ENCODE measurements around the gene MOSMO. TPM values are rescaled to one million over a fixed set of nuclear protein-coding genes. Genes with fewer than 3 reads are reported as not detected.
"Not testable (repeated sequence)": the region's sequence is repeated elsewhere in the genome, so short reads cannot be mapped to it uniquely, and the experiment has no call there.

MOSMO gene
- total RNA-seq, 1 experiment from 2014 or later = 24.2 TPM

DNA sequence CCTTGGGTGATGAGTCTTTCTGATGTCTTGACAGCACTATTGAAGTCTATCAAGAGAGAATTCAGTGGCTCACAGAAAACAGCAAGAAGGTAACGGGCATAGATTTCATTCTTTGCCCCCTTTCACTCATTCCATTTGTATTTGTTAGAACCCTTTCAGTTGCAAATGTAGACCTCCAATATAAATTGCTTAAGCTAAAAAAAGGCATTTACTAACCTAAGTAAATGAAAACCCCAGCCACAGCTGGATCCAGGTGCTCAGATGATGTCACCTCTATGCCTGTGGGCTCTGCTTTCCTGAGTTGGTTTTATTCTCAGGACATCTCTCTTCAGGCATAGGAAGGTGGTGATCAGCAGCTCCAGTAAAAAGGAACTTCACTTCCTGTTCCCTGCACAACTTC, 95.5 kb downstream of the MOSMO start:
- ChIA-PET CTCF (interaction anchor here (0.6 kb wide), 1 partner anchor 26 kb away, joined by 3 read pairs; no protein-coding TSS in a partner anchor), POLR2A (ENCODE audit: unreplicated experiment) (no interaction called here)
- H3K36me3 ChIP-seq (ENCODE audit: low read depth) = no peaks in the 10 kb centered on the region
- TF ChIP-seq, protein P1, sequence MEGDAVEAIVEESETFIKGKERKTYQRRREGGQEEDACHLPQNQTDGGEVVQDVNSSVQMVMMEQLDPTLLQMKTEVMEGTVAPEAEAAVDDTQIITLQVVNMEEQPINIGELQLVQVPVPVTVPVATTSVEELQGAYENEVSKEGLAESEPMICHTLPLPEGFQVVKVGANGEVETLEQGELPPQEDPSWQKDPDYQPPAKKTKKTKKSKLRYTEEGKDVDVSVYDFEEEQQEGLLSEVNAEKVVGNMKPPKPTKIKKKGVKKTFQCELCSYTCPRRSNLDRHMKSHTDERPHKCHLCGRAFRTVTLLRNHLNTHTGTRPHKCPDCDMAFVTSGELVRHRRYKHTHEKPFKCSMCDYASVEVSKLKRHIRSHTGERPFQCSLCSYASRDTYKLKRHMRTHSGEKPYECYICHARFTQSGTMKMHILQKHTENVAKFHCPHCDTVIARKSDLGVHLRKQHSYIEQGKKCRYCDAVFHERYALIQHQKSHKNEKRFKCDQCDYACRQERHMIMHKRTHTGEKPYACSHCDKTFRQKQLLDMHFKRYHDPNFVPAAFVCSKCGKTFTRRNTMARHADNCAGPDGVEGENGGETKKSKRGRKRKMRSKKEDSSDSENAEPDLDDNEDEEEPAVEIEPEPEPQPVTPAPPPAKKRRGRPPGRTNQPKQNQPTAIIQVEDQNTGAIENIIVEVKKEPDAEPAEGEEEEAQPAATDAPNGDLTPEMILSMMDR (conservative IDR thresholded peaks at IDR 0.05) = no peak
- no peak for TF ChIP-seq EZH2 (IDR thresholded peaks at IDR 0.05; ENCODE audit: low read depth)
- no peaks in the 10 kb centered on the region for H3K4me1 ChIP-seq (replicated peaks; ENCODE audit: insufficient read depth)
- no peaks in the 10 kb centered on the region for H4K20me1 ChIP-seq (ENCODE audit: insufficient read depth)
- no peaks in the 10 kb centered on the region for H3K9me2 ChIP-seq (ENCODE audit: insufficient read depth)
- H3K79me2 ChIP-seq (ENCODE audit: low read depth) = no peaks in the 10 kb centered on the region
- peaks cover 4% of the 10 kb centered on the region; the same call in 1 of the 2 replicates for H3K27me3 ChIP-seq (ENCODE audit: insufficient read depth, low read depth)
- no TSS peak for BruUV-seq (replicated peaks)
- no peaks in the 10 kb centered on the region for H3K9me3 ChIP-seq (ENCODE audit: insufficient read depth, low read depth)
- no peak overlapping the region for H2AFZ ChIP-seq
- intact Hi-C loops (cut with micrococcal nuclease; ENCODE audit: unreplicated experiment) = no loop called here
- no peak overlapping the region for H3K4me2 ChIP-seq
- no peak for DNase-seq
- no peak overlapping the region for H3K27ac ChIP-seq
- no peaks in the 10 kb centered on the region for H3F3A ChIP-seq (ENCODE audit: insufficient read depth, low read depth)
- no peak overlapping the region for H3K4me3 ChIP-seq

DNA sequence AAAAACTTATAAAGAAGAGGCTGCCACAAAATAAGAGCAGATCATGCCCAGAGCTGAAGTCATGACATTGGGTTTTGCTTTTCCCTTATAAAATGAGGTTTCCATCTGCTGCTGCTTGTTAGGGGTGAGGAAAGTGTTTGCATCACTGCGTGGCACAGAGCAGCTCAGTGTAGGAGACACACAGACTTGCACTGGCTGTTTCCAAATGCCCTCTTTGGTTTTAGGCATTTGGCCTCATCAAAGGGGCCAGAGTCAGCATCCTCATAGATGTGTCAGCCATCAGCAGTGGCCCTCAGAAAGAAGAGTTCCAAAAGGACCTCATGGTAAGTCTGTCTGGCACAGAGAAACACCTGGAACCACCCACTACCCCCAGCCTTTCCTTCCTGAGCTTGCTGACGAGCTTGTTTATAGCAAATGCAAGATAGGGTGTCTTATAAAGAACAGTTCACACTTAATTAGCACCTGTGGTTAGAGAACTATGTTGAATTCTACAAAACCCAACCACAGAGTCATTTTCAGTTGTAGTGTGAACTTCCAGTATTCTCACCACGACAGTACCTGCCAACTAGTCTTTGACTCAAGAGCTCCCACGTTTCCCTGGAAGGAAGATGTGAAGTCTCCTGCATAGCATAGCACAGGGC, 101.5 kb downstream of the MOSMO start:
- no peak overlapping the region for H3K4me2 ChIP-seq
- no peaks in the 10 kb centered on the region for H3K9me3 ChIP-seq (ENCODE audit: insufficient read depth, low read depth)
- intact Hi-C loops (cut with micrococcal nuclease; ENCODE audit: unreplicated experiment) = no loop called here
- no peaks in the 10 kb centered on the region for H3K79me2 ChIP-seq (ENCODE audit: low read depth)
- peaks cover 29% of the 10 kb centered on the region for H3K27me3 ChIP-seq (ENCODE audit: insufficient read depth, low read depth)
- CTCF ChIA-PET = interaction anchor here (1.3 kb wide), 1 partner anchor 10 kb away, joined by 4 read pairs; no protein-coding TSS in a partner anchor
- no peaks in the 10 kb centered on the region for H3K36me3 ChIP-seq (ENCODE audit: low read depth)
- DNase-seq = no peak
- no peak overlapping the region for H3K27ac ChIP-seq
- H3F3A ChIP-seq (ENCODE audit: insufficient read depth, low read depth) = no peaks in the 10 kb centered on the region
- no peak overlapping the region for H2AFZ ChIP-seq
- no peak overlapping the region for H3K4me3 ChIP-seq
- H4K20me1 ChIP-seq (ENCODE audit: insufficient read depth) = no peaks in the 10 kb centered on the region
- H3K4me1 ChIP-seq (replicated peaks; ENCODE audit: insufficient read depth) = no peaks in the 10 kb centered on the region
- no peaks in the 10 kb centered on the region for H3K9me2 ChIP-seq (ENCODE audit: insufficient read depth)
- TF ChIP-seq EZH2 (IDR thresholded peaks at IDR 0.05; ENCODE audit: low read depth) = no peak
- TF ChIP-seq, protein P1 (conservative IDR thresholded peaks at IDR 0.05) = no peak
- no TSS peak for BruUV-seq (replicated peaks)
- POLR2A ChIA-PET (ENCODE audit: unreplicated experiment) = no interaction called here

DNA sequence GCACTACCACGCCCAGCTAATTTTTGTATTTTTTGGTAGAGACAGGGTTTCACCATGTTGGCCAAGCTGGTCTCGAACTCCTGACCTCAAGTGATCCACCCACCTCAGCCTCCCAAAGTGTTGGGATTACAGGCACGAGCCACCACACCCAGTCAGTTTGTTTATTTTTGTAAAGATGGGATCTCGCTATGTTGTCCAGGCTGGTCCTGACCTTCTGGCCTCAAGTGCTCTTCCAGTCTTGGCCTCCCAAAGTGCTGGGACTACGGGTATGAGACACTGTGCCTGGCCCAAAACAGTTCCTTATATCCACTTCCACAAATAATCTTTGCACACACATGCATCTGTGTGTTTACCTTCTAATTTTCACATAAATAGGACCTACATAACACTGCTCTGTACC, 103.7 kb downstream of the MOSMO start:
- intact Hi-C loops (cut with micrococcal nuclease; ENCODE audit: unreplicated experiment); H3F3A ChIP-seq (ENCODE audit: insufficient read depth, low read depth); H3K4me3 ChIP-seq; BruUV-seq (replicated peaks); H3K4me1 ChIP-seq (replicated peaks; ENCODE audit: insufficient read depth); H3K4me2 ChIP-seq; H2AFZ ChIP-seq; H4K20me1 ChIP-seq (ENCODE audit: insufficient read depth); CTCF ChIA-PET; POLR2A ChIA-PET (ENCODE audit: unreplicated experiment); H3K36me3 ChIP-seq (ENCODE audit: low read depth); DNase-seq; H3K9me2 ChIP-seq (ENCODE audit: insufficient read depth); H3K79me2 ChIP-seq (ENCODE audit: low read depth); H3K27ac ChIP-seq; H3K9me3 ChIP-seq (ENCODE audit: insufficient read depth, low read depth): not testable (repeated sequence)
- H3K27me3 ChIP-seq (ENCODE audit: insufficient read depth, low read depth) = peaks cover 29% of the 10 kb centered on the region

Data from PC-9 (cell line).